Thyroid gland (tissue), 4 donors: ENCODE measurements around the gene NFATC2. TPM values are rescaled to one million over a fixed set of nuclear protein-coding genes. Genes with fewer than 3 reads are reported as not detected.

Source experiments
- DNase-seq, 2 donors: peaks; one replicate each; pipeline ENCODE4 v3.0.0-alpha.2; 2019
- H3K27ac ChIP-seq, 3 donors: fragments of 200-600 bp; sonication (generic); 1 replicate in 2 of 3; 2 replicates in 1 of 3; pipeline ENCODE4 v1.5.1; 2016 to 2019; ENCODE audit warnings: mild to moderate bottlenecking in 1 of 3, moderate library complexity in 1 of 3
- H3K27me3 ChIP-seq: fragments of 200-600 bp; sonication (generic); one replicate; pipeline ENCODE4 v1.5.1; 2019
- H3K36me3 ChIP-seq, 2 donors: fragments of 200-600 bp; sonication (generic); one replicate each; pipeline ENCODE4 v1.5.1; 2016 to 2019
- H3K4me1 ChIP-seq, 2 donors: fragments of 200-600 bp; sonication (generic); one replicate each; pipeline ENCODE4 v1.5.1; 2017 to 2019
- H3K4me3 ChIP-seq, 3 donors: fragments of 200-600 bp; sonication (generic); replicated peaks in 1 of 3; 1 replicate in 2 of 3; 2 replicates in 1 of 3; pipeline ENCODE4 v1.5.1; 2016; ENCODE audit warnings: mild to moderate bottlenecking in 1 of 3
- H3K9me3 ChIP-seq: fragments of 200-600 bp; sonication (generic); one replicate; pipeline ENCODE4 v1.5.1; 2017
- CTCF ChIP-seq, 6 experiments: fragments of 200-600 bp in 3 of 6; fragments of 450-650 bp in 3 of 6; sonication (generic) in 3 of 6; IDR thresholded peaks; one replicate each; pipeline ENCODE4 v1.5.1; 2016 to 2019; ENCODE audit warnings: antibody characterized with exemption in 6 of 6, mild to moderate bottlenecking in 2 of 6, inconsistent platforms in 1 of 6, moderate library complexity in 1 of 6
- POLR2A ChIP-seq, 2 donors: fragments of 450-650 bp; IDR thresholded peaks; one replicate each; pipeline ENCODE4 v1.6.1; 2017; ENCODE audit warnings: antibody characterized with exemption in 2 of 2, mild to moderate bottlenecking in 2 of 2, moderate library complexity in 1 of 2
- WGBS, 2 donors: methylation state at CpG; one replicate each; pipeline ENCODE4 v1.1.5; 2017; 5-methylcytosine and 5-hydroxymethylcytosine counted together
- intact Hi-C: fragments of 100-400 bp; cut with DNase I; formaldehyde crosslinking; loops from one replicate; pipeline ENCODE4 v1.15.1; 2023
- total RNA-seq, 4 donors: library from RNA; depleted of rRNA; stranded (reverse); fragments of >200 nt; gene quantifications; one replicate each; pipeline ENCODE4 v1.2.3, GENCODE V29; 2016

Gene NFATC2
- total RNA-seq, 4 donors from 2014 or later, result 7.5 to 12.6 (median 8.5) TPM

- Histone ChIP-seq H3K4me1 (peaks cover 21 to 36% of the 10 kb centered on the region in 2 donors), H3K9me3 (no peaks in the 10 kb centered on the region), H3K36me3 (no peaks in the 10 kb centered on the region), H3K27me3 (no peaks in the 10 kb centered on the region), H3K27ac (no peak overlapping the region), H3K4me3 (no peak overlapping the region)
- WGBS, 2 donors, result 84 to 91% methylated on average over 7 of the region's 7 CpGs
- no peak for DNase-seq
- intact Hi-C loops, result no loop called here
- no peak for TF ChIP-seq CTCF (IDR thresholded peaks at IDR 0.05)
- no peak for TF ChIP-seq POLR2A (IDR thresholded peaks at IDR 0.05)
Measured at GRCh38 chr20:51449498-51450220, 92.9 kb downstream of the NFATC2 start.

GRCh38 chr20:51447765-51448148, 94.8 kb downstream of the NFATC2 start:
- no peak for DNase-seq
- Histone ChIP-seq H3K9me3 (no peaks in the 10 kb centered on the region), H3K4me1 (peaks cover 21 to 40% of the 10 kb centered on the region in 2 donors), H3K27me3 (no peaks in the 10 kb centered on the region), H3K27ac (peak overlapping the region; percentile 46 to 62 (median 51)), H3K36me3 (no peaks in the 10 kb centered on the region), H3K4me3 (no peak overlapping the region)
- no peak for TF ChIP-seq POLR2A (IDR thresholded peaks at IDR 0.05)
- TF ChIP-seq CTCF (IDR thresholded peaks at IDR 0.05), result no peak
- WGBS, 2 donors, result 74 to 91% methylated on average over 5 of the region's 5 CpGs
- intact Hi-C loops, result no loop called here

- no peaks in the 10 kb centered on the region for H3K9me3 ChIP-seq
- H3K4me3 ChIP-seq, result no peak overlapping the region
- DNase-seq, result peak; percentile 57 to 80
- peak overlapping the region; percentile 46 to 62 (median 51) for H3K27ac ChIP-seq
- WGBS, 2 donors, result 34 to 61% methylated on average over 14 of the region's 14 CpGs
- H3K36me3 ChIP-seq, result no peaks in the 10 kb centered on the region
- peaks cover 21 to 40% of the 10 kb centered on the region in 2 donors for H3K4me1 ChIP-seq
- no peaks in the 10 kb centered on the region for H3K27me3 ChIP-seq
- intact Hi-C loops, result no loop called here
- no peak for TF ChIP-seq POLR2A (IDR thresholded peaks at IDR 0.05)
- no peak for TF ChIP-seq CTCF (IDR thresholded peaks at IDR 0.05)
Measured at GRCh38 chr20:51447097-51447764, 95.3 kb downstream of the NFATC2 start.

GRCh38 chr20:51446656-51447055, 95.9 kb downstream of the NFATC2 start:
- H3K4me1 ChIP-seq, result peaks cover 21 to 40% of the 10 kb centered on the region in 2 donors
- no peak for DNase-seq
- TF ChIP-seq CTCF (IDR thresholded peaks at IDR 0.05) (no peak), POLR2A (IDR thresholded peaks at IDR 0.05) (no peak)
- no peak overlapping the region for H3K4me3 ChIP-seq
- H3K36me3 ChIP-seq, result no peaks in the 10 kb centered on the region
- H3K27ac ChIP-seq, result peak overlapping the region; percentile 46 to 62 (median 51)
- H3K9me3 ChIP-seq, result no peaks in the 10 kb centered on the region
- intact Hi-C loops, result no loop called here
- no peaks in the 10 kb centered on the region for H3K27me3 ChIP-seq
- 64 to 88% methylated on average over 10 of the region's 10 CpGs for WGBS, 2 donors

- intact Hi-C loops, result no loop called here
Measured at GRCh38 chr20:51446230-51446629, 96.3 kb downstream of the NFATC2 start.

More at GRCh38 chr20:51446230-51446629, 96.3 kb downstream of the NFATC2 start:
- H3K4me1 ChIP-seq, result peaks cover 21 to 40% of the 10 kb centered on the region in 2 donors
- no peak for TF ChIP-seq CTCF (IDR thresholded peaks at IDR 0.05)
- no peak for TF ChIP-seq POLR2A (IDR thresholded peaks at IDR 0.05)
- H3K27ac ChIP-seq, result peak overlapping the region; percentile 46 to 62 (median 51)
- H3K4me3 ChIP-seq, result no peak overlapping the region
- no peaks in the 10 kb centered on the region for H3K36me3 ChIP-seq
- no peaks in the 10 kb centered on the region for H3K27me3 ChIP-seq
- no peak for DNase-seq
- WGBS, 2 donors, result 85 to 88% methylated on average over 2 of the region's 2 CpGs
- no peaks in the 10 kb centered on the region for H3K9me3 ChIP-seq
